ENCODE measurements around the gene NKX2-3. TPM values are rescaled to one million over a fixed set of nuclear protein-coding genes. Genes with fewer than 3 reads are reported as not detected.
A peak's percentile ranks its signal among the peaks of the same experiment; 100 is the strongest.

The NKX2-3 gene
- total RNA-seq, 1 donor from 2014 or later: not detected

GRCh38 chr10:99535764-99536337 lies 3.1 kb downstream of the NKX2-3 start:
- Histone ChIP-seq H3K79me2 (ENCODE audit: insufficient read depth, low read length) (no peaks in the 10 kb centered on the region), H2AFZ (ENCODE audit: low read depth, low read length) (no peak overlapping the region), H3K27ac (ENCODE audit: low read depth, low read length) (no peak overlapping the region), H4K20me1 (ENCODE audit: insufficient read depth, low read length) (no peaks in the 10 kb centered on the region), H3K9ac (ENCODE audit: low read length) (no peak overlapping the region), H3K36me3 (ENCODE audit: insufficient read depth, low read length) (no peaks in the 10 kb centered on the region), H3K9me3 (ENCODE audit: insufficient read depth, low read depth, low read length) (peaks cover 22% of the 10 kb centered on the region), H3K4me1 (ENCODE audit: insufficient read depth, low read length) (no peaks in the 10 kb centered on the region), H3K4me2 (ENCODE audit: low read length) (peak overlapping the region; percentile 64), H3K27me3 (ENCODE audit: insufficient read depth, low read length) (peaks cover 94% of the 10 kb centered on the region), H3K4me3 (ENCODE audit: insufficient read depth, low read depth, low read length) (no peak overlapping the region)
- no peak overlapping the region for H3K27ac Mint-ChIP-seq (ENCODE audit: unreplicated experiment)
- peaks cover 10% of the 10 kb centered on the region for H3K36me3 Mint-ChIP-seq (ENCODE audit: low read depth, unreplicated experiment)
- TF ChIP-seq EZH2 (IDR thresholded peaks at IDR 0.05; ENCODE audit: insufficient read depth, low read length) (peak; percentile 61), CTCF (IDR thresholded peaks at IDR 0.05; ENCODE audit: insufficient read depth, low read depth, low read length) (no peak)
- H3K27me3 Mint-ChIP-seq (ENCODE audit: low read depth, unreplicated experiment): peaks cover 78% of the 10 kb centered on the region
- no peak for DNase-seq (ENCODE audit: low read depth)
- no peak for FAIRE-seq
- H3K4me3 Mint-ChIP-seq (ENCODE audit: unreplicated experiment): no peak overlapping the region
- H3K4me1 Mint-ChIP-seq (ENCODE audit: low read depth, unreplicated experiment): no peaks in the 10 kb centered on the region
- H3K9me3 Mint-ChIP-seq (ENCODE audit: unreplicated experiment): peaks cover 33% of the 10 kb centered on the region

- peaks cover 10% of the 10 kb centered on the region for H3K36me3 Mint-ChIP-seq (ENCODE audit: low read depth, unreplicated experiment)
- FAIRE-seq (no peak), DNase-seq (ENCODE audit: low read depth) (no peak)
- H3K4me3 Mint-ChIP-seq (ENCODE audit: unreplicated experiment): no peak overlapping the region
- H3K9ac ChIP-seq (ENCODE audit: low read length): no peak overlapping the region
- no peaks in the 10 kb centered on the region for H3K79me2 ChIP-seq (ENCODE audit: insufficient read depth, low read length)
- peak overlapping the region; percentile 41 for H3K27ac Mint-ChIP-seq (ENCODE audit: unreplicated experiment)
- H3K4me3 ChIP-seq (ENCODE audit: insufficient read depth, low read depth, low read length): no peak overlapping the region
- H3K4me1 Mint-ChIP-seq (ENCODE audit: low read depth, unreplicated experiment): no peaks in the 10 kb centered on the region
- peak overlapping the region; percentile 64 for H3K4me2 ChIP-seq (ENCODE audit: low read length)
- peaks cover 94% of the 10 kb centered on the region for H3K27me3 ChIP-seq (ENCODE audit: insufficient read depth, low read length)
- no peak overlapping the region for H3K27ac ChIP-seq (ENCODE audit: low read depth, low read length)
- H2AFZ ChIP-seq (ENCODE audit: low read depth, low read length): peak overlapping the region; percentile 56
- H4K20me1 ChIP-seq (ENCODE audit: insufficient read depth, low read length): no peaks in the 10 kb centered on the region
- no peaks in the 10 kb centered on the region for H3K4me1 ChIP-seq (ENCODE audit: insufficient read depth, low read length)
- no peaks in the 10 kb centered on the region for H3K36me3 ChIP-seq (ENCODE audit: insufficient read depth, low read length)
- TF ChIP-seq EZH2 (IDR thresholded peaks at IDR 0.05; ENCODE audit: insufficient read depth, low read length) (peak; percentile 26), CTCF (IDR thresholded peaks at IDR 0.05; ENCODE audit: insufficient read depth, low read depth, low read length) (no peak)
- peaks cover 17% of the 10 kb centered on the region for H3K9me3 ChIP-seq (ENCODE audit: insufficient read depth, low read depth, low read length)
- peaks cover 79% of the 10 kb centered on the region for H3K27me3 Mint-ChIP-seq (ENCODE audit: low read depth, unreplicated experiment)
- H3K9me3 Mint-ChIP-seq (ENCODE audit: unreplicated experiment): peaks cover 33% of the 10 kb centered on the region
Observed at GRCh38 chr10:99536338-99537085, 3.8 kb downstream of the NKX2-3 start.

All from astrocyte (in vitro differentiated cells and primary cell).